ENCODE results near the gene SMAD3.

- TF ChIP-seq CTCF (IDR thresholded peaks at IDR 0.05; ENCODE audit: low read depth, low read length, missing input control): no peak
- TF ChIP-seq EGR1 (IDR thresholded peaks at IDR 0.05; ENCODE audit: low read depth in 2 of 2): no peak
- no peak for TF ChIP-seq GABPA (IDR thresholded peaks at IDR 0.05 in 1 of 2, conservative IDR thresholded peaks at IDR 0.05 in 1 of 2)
- no peak for TF ChIP-seq TAF1 (conservative IDR thresholded peaks at IDR 0.05)
- TF ChIP-seq REST (IDR thresholded peaks at IDR 0.05): no peak
- no peak for TF ChIP-seq ATF3 (IDR thresholded peaks at IDR 0.05)
- no peak for TF ChIP-seq RAD21 (IDR thresholded peaks at IDR 0.05)
- no peak for TF ChIP-seq FOXA1 (IDR thresholded peaks at IDR 0.05)
- TF ChIP-seq MAX (IDR thresholded peaks at IDR 0.05): no peak
- no peak for TF ChIP-seq JUND (IDR thresholded peaks at IDR 0.05)
- TF ChIP-seq RXRA (IDR thresholded peaks at IDR 0.05): no peak
These were observed 124.1 kb downstream of the SMAD3 start for GRCh38 chr15:67189326-67190051.

Data from liver (tissue), 3 donors.